Smooth muscle cell (in vitro differentiated cells): ENCODE results near the gene SPATC1L. TPM values are rescaled to one million over a fixed set of nuclear protein-coding genes. Genes with fewer than 3 reads are reported as not detected.

ENCODE experiments used
- DNase-seq: peaks from one replicate; lab custom pipeline; 2025; ENCODE audit not compliant: unreplicated experiment; lab: John Stamatoyannopoulos, UW
- H2AFZ ChIP-seq: fragments of 200-600 bp; sonication (generic); 2 replicates; pipeline ENCODE4 v1.6.0; 2016; ENCODE audit warnings: antibody characterized with exemption, low read depth, mild to moderate bottlenecking
- H3F3A ChIP-seq: fragments of 200-600 bp; sonication (generic); 2 replicates; pipeline ENCODE4 v1.6.0; 2017; ENCODE audit warnings: antibody characterized with exemption, low read depth
- H3K27ac ChIP-seq: fragments of 200-600 bp; sonication (generic); 2 replicates; pipeline ENCODE4 v1.5.1; 2016; ENCODE audit warnings: low read depth, mild to moderate bottlenecking
- H3K27me3 ChIP-seq: fragments of 200-600 bp; sonication (generic); 2 replicates; pipeline ENCODE4 v1.6.1; 2016; ENCODE audit warnings: low read depth, mild to moderate bottlenecking
- H3K36me3 ChIP-seq: fragments of 200-600 bp; sonication (generic); 2 replicates; pipeline ENCODE4 v1.5.1; 2016; ENCODE audit warnings: low read depth
- H3K4me1 ChIP-seq: fragments of 200-600 bp; sonication (generic); 2 replicates; pipeline ENCODE4 v1.5.1; 2016; ENCODE audit warnings: low read depth
- H3K4me2 ChIP-seq: fragments of 200-600 bp; sonication (generic); 2 replicates; pipeline ENCODE4 v1.6.0; 2016; ENCODE audit warnings: mild to moderate bottlenecking
- H3K4me3 ChIP-seq: fragments of 200-600 bp; sonication (generic); 2 replicates; pipeline ENCODE4 v1.5.1; 2016; ENCODE audit warnings: mild to moderate bottlenecking
- H3K79me2 ChIP-seq: fragments of 200-600 bp; sonication (generic); 2 replicates; pipeline ENCODE4 v1.6.0; 2016; ENCODE audit warnings: low read depth, mild to moderate bottlenecking
- H3K9ac ChIP-seq: fragments of 200-600 bp; sonication (generic); 2 replicates; pipeline ENCODE4 v1.6.0; 2016; ENCODE audit warnings: low read depth
- H3K9me3 ChIP-seq: fragments of 200-600 bp; sonication (generic); replicated peaks from 2 replicates; pipeline ENCODE4 v1.5.1; 2016; ENCODE audit warnings: low read depth
- H4K20me1 ChIP-seq: fragments of 200-600 bp; sonication (generic); 2 replicates; pipeline ENCODE4 v1.6.0; 2016; ENCODE audit warnings: low read depth
- WGBS: methylation state at CpG from one replicate; pipeline ENCODE4 v1.1.7; 2016; ENCODE audit warnings: low lambda C conversion rate; 5-methylcytosine and 5-hydroxymethylcytosine counted together
- polyA plus RNA-seq: library from polyadenylated mRNA; unstranded; fragments of >200 nt; fragmentation: Nextera tagmentation; extraction: Ambion mirVana; gene quantifications from 2 replicates; pipeline ENCODE4 v1.2.1, GENCODE V29; 2016
- total RNA-seq: library from RNA; depleted of rRNA; stranded (reverse); fragments of >200 nt; gene quantifications from 2 replicates; pipeline ENCODE4 v1.2.3, GENCODE V29; 2014
- TF ChIP-seq, protein P1 (sequence below): fragments of 200-600 bp; sonication (generic); IDR thresholded peaks from 2 replicates; pipeline ENCODE4 v1.5.1; 2017; ENCODE audit warnings: borderline replicate concordance, mild to moderate bottlenecking, antibody characterized with exemption; ENCODE audit not compliant: insufficient read depth, poor library complexity, severe bottlenecking

Gene SPATC1L
- total and polyA plus RNA-seq, 2 experiments from 2014 or later, result 6.4 to 36.5 TPM

DNA sequence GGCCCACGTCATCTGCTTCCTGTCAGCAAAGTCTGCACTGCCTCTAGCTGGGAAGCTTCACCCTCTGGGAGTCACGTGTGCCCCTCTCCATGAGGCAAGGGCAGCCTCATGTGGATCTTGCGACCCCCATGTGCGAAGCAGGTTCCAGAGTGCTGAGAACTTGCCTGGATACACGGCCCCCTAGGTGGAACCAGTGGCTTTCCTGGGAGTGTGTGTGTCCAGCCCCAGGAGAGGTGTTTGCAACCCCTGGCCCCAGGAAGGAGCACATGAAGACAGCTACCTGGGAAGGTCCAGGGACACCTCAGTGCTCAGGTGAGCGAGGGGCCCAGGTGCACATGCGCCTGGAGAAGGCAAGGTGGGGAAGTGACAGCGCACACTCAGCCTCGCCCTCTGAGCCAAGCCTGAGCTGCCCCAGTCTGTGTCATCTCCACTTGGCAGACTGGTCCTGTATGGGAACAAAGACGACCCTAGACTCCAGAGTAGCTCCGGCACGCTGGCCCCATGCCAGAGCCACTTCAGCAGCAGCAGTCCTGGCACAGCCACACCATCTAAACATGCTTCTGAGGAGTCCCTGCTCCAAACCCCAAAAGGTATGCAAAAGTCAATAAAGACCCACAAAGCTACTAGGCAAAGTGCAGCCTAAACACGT, 35.5 kb upstream of the SPATC1L start:
- H3K79me2 ChIP-seq, result peaks cover 22% of the 10 kb centered on the region
- H3K4me3 ChIP-seq, result no peak overlapping the region
- H3K4me2 ChIP-seq, result no peak overlapping the region
- DNase-seq, result no peak
- no peaks in the 10 kb centered on the region for H3K27me3 ChIP-seq
- H3K9me3 ChIP-seq, result no peaks in the 10 kb centered on the region
- H3K4me1 ChIP-seq, result no peaks in the 10 kb centered on the region
- no peaks in the 10 kb centered on the region for H3F3A ChIP-seq
- no peak overlapping the region for H2AFZ ChIP-seq
- H4K20me1 ChIP-seq, result peaks cover 19% of the 10 kb centered on the region
- no peak overlapping the region for H3K9ac ChIP-seq
- WGBS, result 81% methylated on average over 13 of the region's 13 CpGs
- TF ChIP-seq, protein P1, sequence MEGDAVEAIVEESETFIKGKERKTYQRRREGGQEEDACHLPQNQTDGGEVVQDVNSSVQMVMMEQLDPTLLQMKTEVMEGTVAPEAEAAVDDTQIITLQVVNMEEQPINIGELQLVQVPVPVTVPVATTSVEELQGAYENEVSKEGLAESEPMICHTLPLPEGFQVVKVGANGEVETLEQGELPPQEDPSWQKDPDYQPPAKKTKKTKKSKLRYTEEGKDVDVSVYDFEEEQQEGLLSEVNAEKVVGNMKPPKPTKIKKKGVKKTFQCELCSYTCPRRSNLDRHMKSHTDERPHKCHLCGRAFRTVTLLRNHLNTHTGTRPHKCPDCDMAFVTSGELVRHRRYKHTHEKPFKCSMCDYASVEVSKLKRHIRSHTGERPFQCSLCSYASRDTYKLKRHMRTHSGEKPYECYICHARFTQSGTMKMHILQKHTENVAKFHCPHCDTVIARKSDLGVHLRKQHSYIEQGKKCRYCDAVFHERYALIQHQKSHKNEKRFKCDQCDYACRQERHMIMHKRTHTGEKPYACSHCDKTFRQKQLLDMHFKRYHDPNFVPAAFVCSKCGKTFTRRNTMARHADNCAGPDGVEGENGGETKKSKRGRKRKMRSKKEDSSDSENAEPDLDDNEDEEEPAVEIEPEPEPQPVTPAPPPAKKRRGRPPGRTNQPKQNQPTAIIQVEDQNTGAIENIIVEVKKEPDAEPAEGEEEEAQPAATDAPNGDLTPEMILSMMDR, result no peak
- no peaks in the 10 kb centered on the region for H3K36me3 ChIP-seq
- no peak overlapping the region for H3K27ac ChIP-seq

DNA sequence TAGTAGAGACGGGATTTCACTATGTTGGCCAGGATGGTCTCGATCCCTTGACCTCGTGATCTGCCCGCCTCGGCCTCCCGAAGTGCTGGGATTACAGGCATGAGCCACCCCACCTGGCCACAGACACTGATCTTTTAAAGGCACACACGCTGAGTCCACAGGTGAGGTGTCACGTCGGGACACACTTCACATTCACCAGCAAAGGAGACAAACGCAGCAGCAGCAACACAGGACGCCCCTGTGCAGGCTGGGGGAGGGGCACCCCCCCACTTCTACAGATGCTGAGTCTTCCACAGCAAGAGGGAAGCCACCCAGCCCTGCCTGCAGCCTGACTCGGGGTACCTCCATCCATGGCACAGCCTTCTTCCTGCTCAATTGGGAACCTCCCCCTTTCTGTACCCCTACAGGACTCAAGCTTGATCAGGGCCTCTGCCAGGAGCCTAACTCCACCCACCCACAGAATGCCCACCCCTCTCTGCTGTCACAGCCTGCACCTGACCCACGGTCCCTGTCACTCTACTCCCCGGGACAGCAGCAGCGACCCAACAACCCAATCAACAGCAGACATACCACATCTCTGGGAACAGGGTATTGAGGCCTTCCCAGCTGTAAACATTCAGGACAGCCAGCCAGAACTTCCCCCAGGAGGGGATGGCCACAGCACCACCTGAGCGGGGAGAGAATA, 34.8 kb upstream of the SPATC1L start:
- Histone ChIP-seq H3K4me3 (no peak overlapping the region), H3K79me2 (peaks cover 17% of the 10 kb centered on the region), H2AFZ (no peak overlapping the region), H4K20me1 (peaks cover 14% of the 10 kb centered on the region), H3K4me2 (no peak overlapping the region), H3K27me3 (no peaks in the 10 kb centered on the region), H3K9ac (no peak overlapping the region), H3K4me1 (no peaks in the 10 kb centered on the region), H3K9me3 (no peaks in the 10 kb centered on the region), H3K36me3 (no peaks in the 10 kb centered on the region), H3F3A (no peaks in the 10 kb centered on the region), H3K27ac (no peak overlapping the region)
- 87% methylated on average over 15 of the region's 16 CpGs for WGBS
- TF ChIP-seq, protein P1, result no peak
- no peak for DNase-seq

DNA sequence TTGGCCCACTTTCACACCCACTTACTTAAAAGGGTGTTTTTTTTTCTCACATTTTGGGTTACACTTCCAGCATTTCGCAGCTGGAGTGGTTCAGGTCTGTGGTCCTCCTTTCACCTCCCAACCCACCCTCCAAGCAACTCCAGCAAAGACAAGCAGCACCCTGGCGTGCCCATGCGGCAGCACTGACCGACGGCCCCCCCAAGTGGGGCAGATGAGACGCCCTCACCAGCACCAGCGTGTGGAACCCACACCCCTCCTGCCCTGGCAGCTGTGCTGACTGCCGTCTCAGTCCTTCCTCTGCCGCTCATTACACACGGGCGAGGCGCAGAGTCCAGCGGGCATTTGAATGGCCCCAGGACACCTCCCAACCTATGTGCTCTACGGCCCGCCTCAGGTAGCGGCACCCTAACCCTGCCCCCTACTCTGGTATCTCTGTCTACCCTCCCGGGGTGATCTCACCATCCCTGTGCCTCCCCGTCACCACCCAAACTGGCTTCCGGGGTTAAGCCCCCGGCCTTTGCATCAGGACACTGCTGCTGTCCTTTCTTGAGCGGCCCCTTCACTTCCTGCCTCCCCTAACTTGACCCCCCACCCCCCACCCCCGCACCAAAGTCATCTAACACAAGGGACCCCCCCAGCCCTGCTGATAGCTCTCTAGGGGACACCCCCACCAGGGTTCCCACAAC, 33.4 kb upstream of the SPATC1L start:
- Histone ChIP-seq H3K9me3 (no peaks in the 10 kb centered on the region), H3K27ac (no peak overlapping the region), H3F3A (no peaks in the 10 kb centered on the region), H3K4me3 (no peak overlapping the region), H3K27me3 (no peaks in the 10 kb centered on the region), H3K4me2 (no peak overlapping the region), H3K79me2 (peaks cover 8% of the 10 kb centered on the region), H3K4me1 (no peaks in the 10 kb centered on the region), H3K36me3 (no peaks in the 10 kb centered on the region), H3K9ac (no peak overlapping the region), H2AFZ (no peak overlapping the region), H4K20me1 (peaks cover 16% of the 10 kb centered on the region)
- TF ChIP-seq, protein P1, result no peak
- DNase-seq, result no peak
- 94% methylated on average over 21 of the region's 22 CpGs for WGBS
